Upper lobe of right lung (tissue), 1 donor: ENCODE measurements around the gene LTB4R. TPM values are rescaled to one million over a fixed set of nuclear protein-coding genes. Genes with fewer than 3 reads are reported as not detected.

Experiments used
- ATAC-seq: fragments of 200-7000 bp; cut with Tn5 transposase; one replicate; pipeline ENCODE4 v1.9.1; 2020; ENCODE audit warnings: mild to moderate bottlenecking, moderate library complexity
- DNase-seq: peaks from one replicate; pipeline ENCODE4 v3.0.0-alpha.2; 2020
- H3K27ac ChIP-seq: fragments of 200-600 bp; one replicate; pipeline ENCODE4 v1.8.0; 2022
- H3K27me3 ChIP-seq: fragments of 200-600 bp; one replicate; pipeline ENCODE4 v1.8.0; 2022; ENCODE audit warnings: mild to moderate bottlenecking
- H3K36me3 ChIP-seq: fragments of 200-600 bp; one replicate; pipeline ENCODE4 v1.8.0; 2022
- H3K4me1 ChIP-seq: fragments of 200-600 bp; one replicate; pipeline ENCODE4 v1.8.0; 2022
- H3K4me3 ChIP-seq: fragments of 200-600 bp; one replicate; pipeline ENCODE4 v1.8.0; 2022; ENCODE audit warnings: mild to moderate bottlenecking
- H3K9me3 ChIP-seq: fragments of 200-600 bp; one replicate; pipeline ENCODE4 v1.8.0; 2022
- CTCF ChIP-seq: fragments of 200-600 bp; IDR thresholded peaks from one replicate; pipeline ENCODE4 v1.8.0; 2022; ENCODE audit warnings: antibody characterized with exemption
- intact Hi-C: fragments of 100-400 bp; cut with DNase I; formaldehyde crosslinking; loops from one replicate; pipeline ENCODE4 v1.11.0; 2022
- total RNA-seq: library from RNA; stranded (reverse); fragmentation: NEBNext Ultra II Directional; extraction: Animal tissue kit (Norgen Biotek cat#: 25700); gene quantifications from one replicate; pipeline ENCODE4 v1.2.1, GENCODE V29; 2021
- donor health status: DM: no; HTN: yes; CAD: no; lungs with severe emphysema.

LTB4R gene
- total RNA-seq, 1 donor from 2014 or later: 9.8 TPM

- Histone ChIP-seq H3K27me3 (no peaks in the 10 kb centered on the region), H3K36me3 (peaks cover 32% of the 10 kb centered on the region), H3K4me1 (peaks cover 37% of the 10 kb centered on the region), H3K27ac (peak overlapping the region; percentile 100), H3K4me3 (peak overlapping the region; percentile 95), H3K9me3 (no peaks in the 10 kb centered on the region)
- intact Hi-C loops: no loop called here
- ATAC-seq: no peak
- DNase-seq: no peak
- TF ChIP-seq CTCF: no peak
Measured at GRCh38 chr14:24270537-24271133, 40.7 kb upstream of the LTB4R start.

DNA sequence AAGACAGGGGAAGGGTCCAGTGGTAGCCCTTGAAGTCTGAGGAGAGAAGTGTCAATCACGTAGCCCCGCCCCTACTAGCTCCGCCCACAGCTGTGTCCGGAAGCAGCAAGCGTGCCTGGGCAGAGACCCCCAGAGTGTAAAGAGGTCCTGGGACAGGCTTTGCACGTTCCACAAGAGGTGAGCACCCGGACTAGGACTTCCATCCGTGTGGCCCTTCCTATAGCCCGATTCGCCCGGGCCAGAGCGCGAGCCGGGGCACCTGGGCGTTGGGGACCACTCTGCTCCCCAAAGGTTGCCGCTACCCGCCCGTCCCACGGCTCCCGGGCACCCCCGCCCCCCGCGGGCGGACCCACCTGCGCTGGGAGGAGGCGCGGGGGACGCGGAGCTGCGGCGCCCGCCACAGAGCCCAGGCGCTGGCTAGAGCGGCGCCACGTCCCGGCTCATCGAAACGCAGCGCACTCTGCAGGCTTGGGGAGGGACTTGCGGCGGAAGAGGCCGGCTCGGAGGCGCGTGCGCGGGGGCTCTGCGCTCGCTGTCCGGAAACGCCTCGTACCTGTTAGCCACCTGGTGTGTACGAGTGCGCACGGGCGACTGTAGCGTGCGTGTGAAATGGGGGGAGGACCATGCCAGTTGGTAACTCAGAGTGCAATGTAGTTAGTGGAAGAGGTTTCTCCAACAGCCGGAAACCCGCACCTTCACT is 40.0 kb upstream of the LTB4R start, which contains the start of gene RABGGTA:
RABGGTA (minus strand) TSS at position 464 of the 700 bp plus-strand sequence. CDS start 482 bp downstream, outside the sequence.
- Histone ChIP-seq H3K27ac (peak within 1 kb of the TSS; percentile 100), H3K27me3 (no peaks in the 10 kb centered on the region), H3K36me3 (peaks cover 27% of the 10 kb centered on the region), H3K9me3 (no peaks in the 10 kb centered on the region), H3K4me1 (peaks cover 37% of the 10 kb centered on the region), H3K4me3 (peak within 1 kb of the TSS; percentile 95)
- DNase-seq (peak; percentile 96), ATAC-seq (peak; percentile 92)
- intact Hi-C loops: no loop called here
- peak; percentile 69 for TF ChIP-seq CTCF

- no peak for ATAC-seq
- Histone ChIP-seq H3K27ac (peak overlapping the region; percentile 100), H3K27me3 (no peaks in the 10 kb centered on the region), H3K4me1 (peaks cover 37% of the 10 kb centered on the region), H3K9me3 (no peaks in the 10 kb centered on the region), H3K36me3 (peaks cover 21% of the 10 kb centered on the region), H3K4me3 (peak overlapping the region; percentile 95)
- no peak for TF ChIP-seq CTCF
- DNase-seq: no peak
- intact Hi-C loops: no loop called here
Measured at GRCh38 chr14:24271834-24272263, 39.5 kb upstream of the LTB4R start.

GRCh38 chr14:24272467-24272866 is 38.8 kb upstream of the LTB4R start:
- ATAC-seq (no peak), DNase-seq (no peak)
- Histone ChIP-seq H3K9me3 (no peaks in the 10 kb centered on the region), H3K27me3 (no peaks in the 10 kb centered on the region), H3K36me3 (peaks cover 16% of the 10 kb centered on the region), H3K4me3 (no peak overlapping the region), H3K27ac (peak overlapping the region; percentile 100), H3K4me1 (peaks cover 40% of the 10 kb centered on the region)
- intact Hi-C loops: no loop called here
- TF ChIP-seq CTCF: no peak

GRCh38 chr14:24273422-24273998 is 37.8 kb upstream of the LTB4R start:
- no peak for DNase-seq
- peaks cover 42% of the 10 kb centered on the region for H3K4me1 ChIP-seq
- H3K27ac ChIP-seq: peak overlapping the region; percentile 100
- no peaks in the 10 kb centered on the region for H3K9me3 ChIP-seq
- H3K36me3 ChIP-seq: peaks cover 13% of the 10 kb centered on the region
- ATAC-seq: peak; percentile 5
- intact Hi-C loops: no loop called here
- H3K27me3 ChIP-seq: no peaks in the 10 kb centered on the region
- no peak for TF ChIP-seq CTCF
- H3K4me3 ChIP-seq: no peak overlapping the region
